Measurements from ENCODE around the gene WDFY4. TPM values are rescaled to one million over a fixed set of nuclear protein-coding genes. Genes with fewer than 3 reads are reported as not detected.

Gene WDFY4
- total RNA-seq, 4 donors from 2014 or later: 0.61 to 3.8 (median 0.88) TPM

GRCh38 chr10:48806342-48806741, 121.7 kb downstream of the WDFY4 start:
- TF ChIP-seq POLR2A (IDR thresholded peaks at IDR 0.05) (no peak), CTCF (IDR thresholded peaks at IDR 0.05) (no peak)
- intact Hi-C loops (cut with DNase I): no loop called here
- Histone ChIP-seq H3K9me3 (no peaks in the 10 kb centered on the region), H3K4me1 (peaks cover 0 to 24% (median 2%) of the 10 kb centered on the region in 3 donors), H3K4me3 (no peak overlapping the region), H3K36me3 (no peaks in the 10 kb centered on the region), H3K27ac (peak overlapping the region in 1 of 4 donors; percentile 15), H3K27me3 (peaks cover 0 to 41% (median 0%) of the 10 kb centered on the region in 4 donors)
- WGBS, 2 donors: 55 to 67% methylated on average over 4 of the region's 4 CpGs
- no peak for DNase-seq

- H3K4me3 ChIP-seq: no peak overlapping the region
- TF ChIP-seq POLR2A (IDR thresholded peaks at IDR 0.05) (no peak), CTCF (IDR thresholded peaks at IDR 0.05) (no peak)
- intact Hi-C loops (cut with DNase I): no loop called here
- DNase-seq: no peak
- H3K36me3 ChIP-seq: no peaks in the 10 kb centered on the region
- WGBS, 2 donors: 35 to 36% methylated on average over 2 of the region's 2 CpGs
- no peaks in the 10 kb centered on the region for H3K9me3 ChIP-seq
- H3K27me3 ChIP-seq: peaks cover 0 to 38% (median 0%) of the 10 kb centered on the region in 4 donors
- peaks cover 0 to 19% (median 0%) of the 10 kb centered on the region in 3 donors for H3K4me1 ChIP-seq
- H3K27ac ChIP-seq: no peak overlapping the region
Measured at GRCh38 chr10:48807791-48808470, 123.3 kb downstream of the WDFY4 start.

- Histone ChIP-seq H3K4me3 (no peak overlapping the region), H3K4me1 (peaks cover 0 to 19% (median 0%) of the 10 kb centered on the region in 3 donors), H3K9me3 (no peaks in the 10 kb centered on the region), H3K36me3 (no peaks in the 10 kb centered on the region), H3K27ac (no peak overlapping the region), H3K27me3 (peaks cover 0 to 32% (median 0%) of the 10 kb centered on the region in 4 donors)
- intact Hi-C loops (cut with DNase I): no loop called here
- 70 to 81% methylated on average over 2 of the region's 2 CpGs for WGBS, 2 donors
- TF ChIP-seq POLR2A (IDR thresholded peaks at IDR 0.05) (no peak), CTCF (IDR thresholded peaks at IDR 0.05) (no peak)
- no peak for DNase-seq
Measured at GRCh38 chr10:48809261-48809660, 124.6 kb downstream of the WDFY4 start.

- Histone ChIP-seq H3K9me3 (no peaks in the 10 kb centered on the region), H3K36me3 (no peaks in the 10 kb centered on the region), H3K4me1 (peaks cover 0 to under 1% (median 0%) of the 10 kb centered on the region in 3 donors), H3K4me3 (no peak overlapping the region), H3K27ac (no peak overlapping the region), H3K27me3 (peaks cover 0 to 13% (median 0%) of the 10 kb centered on the region in 4 donors)
- no peak for TF ChIP-seq POLR2A (IDR thresholded peaks at IDR 0.05)
- no peak for TF ChIP-seq CTCF (IDR thresholded peaks at IDR 0.05)
- intact Hi-C loops (cut with DNase I): no loop called here
- DNase-seq: no peak
- WGBS, 2 donors: 58 to 80% methylated on average over 5 of the region's 5 CpGs
Measured at GRCh38 chr10:48811461-48811860, 126.8 kb downstream of the WDFY4 start.

GRCh38 chr10:48811917-48812316, 127.2 kb downstream of the WDFY4 start:
- TF ChIP-seq CTCF (IDR thresholded peaks at IDR 0.05) (no peak), POLR2A (IDR thresholded peaks at IDR 0.05) (no peak)
- H3K27me3 ChIP-seq: peaks cover 0 to 10% (median 0%) of the 10 kb centered on the region in 4 donors
- 94 to 96% methylated on average over 4 of the region's 4 CpGs for WGBS, 2 donors

More at GRCh38 chr10:48811917-48812316, 127.2 kb downstream of the WDFY4 start:
- Histone ChIP-seq H3K9me3 (no peaks in the 10 kb centered on the region), H3K27ac (no peak overlapping the region), H3K4me1 (no peaks in the 10 kb centered on the region), H3K36me3 (no peaks in the 10 kb centered on the region), H3K4me3 (no peak overlapping the region)
- intact Hi-C loops (cut with DNase I): no loop called here
- DNase-seq: no peak
